ENCODE measurements around the gene SMCO2. TPM values are rescaled to one million over a fixed set of nuclear protein-coding genes. Genes with fewer than 3 reads are reported as not detected.

The SMCO2 gene
- total and polyA plus RNA-seq, 7 experiments from 2014 or later: 0.99 TPM; not detected in 6

- Histone ChIP-seq H3K9me3 (ENCODE audit: control insufficient read depth in 2 of 3, low read length in 3 of 3) (no peaks in the 10 kb centered on the region), H3K4me3 (ENCODE audit: low read length) (no peak overlapping the region), H3K4me1 (ENCODE audit: control insufficient read depth in 2 of 2, insufficient read depth in 2 of 2, low read length in 2 of 2) (no peaks in the 10 kb centered on the region), H3K36me3 (ENCODE audit: control insufficient read depth in 2 of 3, insufficient read depth in 3 of 3, low read length in 3 of 3) (no peaks in the 10 kb centered on the region), H3K27me3 (ENCODE audit: control insufficient read depth in 2 of 2, insufficient read depth in 2 of 2, low read length in 2 of 2) (no peaks in the 10 kb centered on the region), H3K27ac (ENCODE audit: low read depth, low read length) (no peak overlapping the region)
- Mint-ChIP-seq H3K4me3 (peak overlapping the region in 1 of 10 donors; percentile 8), H3K27ac (peak overlapping the region in 1 of 9 donors; percentile 23), H3K9me3 (peaks cover 0 to 2% (median 0%) of the 10 kb centered on the region in 11 donors), H3K36me3 (peaks cover 3 to 15% (median 8%) of the 10 kb centered on the region in 5 donors), H3K27me3 (peaks cover 0 to 10% (median 0%) of the 10 kb centered on the region in 5 donors), H3K4me1 (peaks cover 6 to 15% (median 9%) of the 10 kb centered on the region in 7 donors)
- ChIA-PET POLR2A (no interaction called here), CTCF (no interaction called here)
- intact Hi-C loops (cut with micrococcal nuclease): no loop called here
- ATAC-seq (peak; percentile 54), DNase-seq (no peak)
These were observed 102.8 kb downstream of the SMCO2 start for GRCh38 chr12:27549236-27549800.

- intact Hi-C loops (cut with micrococcal nuclease): no loop called here
- Histone ChIP-seq H3K9me3 (ENCODE audit: control insufficient read depth in 2 of 3, low read length in 3 of 3) (no peaks in the 10 kb centered on the region), H3K27ac (ENCODE audit: low read depth, low read length) (no peak overlapping the region), H3K36me3 (ENCODE audit: control insufficient read depth in 2 of 3, insufficient read depth in 3 of 3, low read length in 3 of 3) (no peaks in the 10 kb centered on the region), H3K4me1 (ENCODE audit: control insufficient read depth in 2 of 2, insufficient read depth in 2 of 2, low read length in 2 of 2) (no peaks in the 10 kb centered on the region), H3K27me3 (ENCODE audit: control insufficient read depth in 2 of 2, insufficient read depth in 2 of 2, low read length in 2 of 2) (no peaks in the 10 kb centered on the region), H3K4me3 (ENCODE audit: low read length) (no peak overlapping the region)
- H3K36me3 Mint-ChIP-seq: peaks cover 0 to 10% (median 4%) of the 10 kb centered on the region in 5 donors
- H3K27ac Mint-ChIP-seq: no peak overlapping the region
- DNase-seq (no peak), ATAC-seq (peak; percentile 67)
- H3K9me3 Mint-ChIP-seq: no peaks in the 10 kb centered on the region
- H3K4me1 Mint-ChIP-seq: peaks cover 8 to 15% (median 10%) of the 10 kb centered on the region in 7 donors
- ChIA-PET CTCF (no interaction called here), POLR2A (no interaction called here)
- H3K4me3 Mint-ChIP-seq: no peak overlapping the region
- H3K27me3 Mint-ChIP-seq: peaks cover 0 to 8% (median 0%) of the 10 kb centered on the region in 5 donors
These were observed 103.5 kb downstream of the SMCO2 start for GRCh38 chr12:27549801-27550652.

- H3K27me3 ChIP-seq (ENCODE audit: control insufficient read depth in 2 of 2, insufficient read depth in 2 of 2, low read length in 2 of 2): no peaks in the 10 kb centered on the region
- H3K36me3 ChIP-seq (ENCODE audit: control insufficient read depth in 2 of 3, insufficient read depth in 3 of 3, low read length in 3 of 3): no peaks in the 10 kb centered on the region
- H3K9me3 ChIP-seq (ENCODE audit: control insufficient read depth in 2 of 3, low read length in 3 of 3): no peaks in the 10 kb centered on the region
- H3K27ac ChIP-seq (ENCODE audit: low read depth, low read length): no peak overlapping the region
- H3K4me3 Mint-ChIP-seq: no peak overlapping the region
- H3K9me3 Mint-ChIP-seq: no peaks in the 10 kb centered on the region
- H3K27me3 Mint-ChIP-seq: peaks cover 0 to 10% (median 0%) of the 10 kb centered on the region in 5 donors
- ChIA-PET POLR2A (no interaction called here), CTCF (no interaction called here)
- ATAC-seq (no peak), DNase-seq (no peak)
- intact Hi-C loops (cut with micrococcal nuclease): no loop called here
- H3K4me1 ChIP-seq (ENCODE audit: control insufficient read depth in 2 of 2, insufficient read depth in 2 of 2, low read length in 2 of 2): no peaks in the 10 kb centered on the region
- peaks cover 0 to 9% (median 4%) of the 10 kb centered on the region in 5 donors for H3K36me3 Mint-ChIP-seq
- no peak overlapping the region for H3K4me3 ChIP-seq (ENCODE audit: low read length)
- H3K27ac Mint-ChIP-seq: no peak overlapping the region
- H3K4me1 Mint-ChIP-seq: peaks cover 8 to 21% (median 16%) of the 10 kb centered on the region in 7 donors
These were observed 104.1 kb downstream of the SMCO2 start for GRCh38 chr12:27550653-27550975.

- Histone ChIP-seq H3K27me3 (ENCODE audit: control insufficient read depth in 2 of 2, insufficient read depth in 2 of 2, low read length in 2 of 2) (no peaks in the 10 kb centered on the region), H3K9me3 (ENCODE audit: control insufficient read depth in 2 of 3, low read length in 3 of 3) (no peaks in the 10 kb centered on the region), H3K27ac (ENCODE audit: low read depth, low read length) (no peak overlapping the region), H3K36me3 (ENCODE audit: control insufficient read depth in 2 of 3, insufficient read depth in 3 of 3, low read length in 3 of 3) (no peaks in the 10 kb centered on the region), H3K4me3 (ENCODE audit: low read length) (no peak overlapping the region), H3K4me1 (ENCODE audit: control insufficient read depth in 2 of 2, insufficient read depth in 2 of 2, low read length in 2 of 2) (no peaks in the 10 kb centered on the region)
- Mint-ChIP-seq H3K4me3 (no peak overlapping the region), H3K4me1 (peaks cover 8 to 27% (median 22%) of the 10 kb centered on the region in 7 donors), H3K9me3 (no peaks in the 10 kb centered on the region), H3K27ac (no peak overlapping the region), H3K27me3 (peaks cover 0 to 11% (median 0%) of the 10 kb centered on the region in 5 donors), H3K36me3 (peaks cover 0 to 5% (median 4%) of the 10 kb centered on the region in 5 donors)
- POLR2A ChIA-PET: no interaction called here
- intact Hi-C loops (cut with micrococcal nuclease): no loop called here
- CTCF ChIA-PET: no interaction called here
- DNase-seq (no peak), ATAC-seq (no peak)
These were observed 104.8 kb downstream of the SMCO2 start for GRCh38 chr12:27551172-27551840.

Other genes with a start within 250 kb of the SMCO2 start
- 10 to 100 TPM; 16.2 to 22.8 (median 21.2) TPM for gene STK38L, start 202.4 kb upstream of the SMCO2 start, total RNA-seq
- 10 to 100 TPM in 1 of 2 donors, 1 to 10 TPM in 1; 7.2 to 11.2 TPM for gene STK38L, start 202.4 kb upstream of the SMCO2 start, polyA plus RNA-seq
- 10 to 100 TPM in 1 of 5 experiments, under 1 TPM in 3, not detected in 1; 0.19 to 37.7 (median 0.41) TPM for gene BMAL2, start 113.9 kb upstream of the SMCO2 start, total RNA-seq
- gene BMAL2, start 113.9 kb upstream of the SMCO2 start, polyA plus RNA-seq: not detected
- gene PPFIBP1, start 77.5 kb downstream of the SMCO2 start, total RNA-seq: 10 to 100 TPM in 1 of 5 experiments, 1 to 10 TPM in 4; 3.3 to 29.2 (median 7.5) TPM
- gene PPFIBP1, start 77.5 kb downstream of the SMCO2 start, polyA plus RNA-seq: 1 to 10 TPM; 2.7 to 3.4 TPM
- gene REP15, start 249.7 kb downstream of the SMCO2 start, total RNA-seq: under 1 TPM in 1 of 5 experiments, not detected in 4; 0.85 TPM
- gene REP15, start 249.7 kb downstream of the SMCO2 start, polyA plus RNA-seq: not detected